ENCODE data around the gene CAMK2A. TPM values are rescaled to one million over a fixed set of nuclear protein-coding genes. Genes with fewer than 3 reads are reported as not detected.

CAMK2A gene
- total RNA-seq, 2 donors from 2014 or later, result 0.05 to 0.61 TPM

DNA sequence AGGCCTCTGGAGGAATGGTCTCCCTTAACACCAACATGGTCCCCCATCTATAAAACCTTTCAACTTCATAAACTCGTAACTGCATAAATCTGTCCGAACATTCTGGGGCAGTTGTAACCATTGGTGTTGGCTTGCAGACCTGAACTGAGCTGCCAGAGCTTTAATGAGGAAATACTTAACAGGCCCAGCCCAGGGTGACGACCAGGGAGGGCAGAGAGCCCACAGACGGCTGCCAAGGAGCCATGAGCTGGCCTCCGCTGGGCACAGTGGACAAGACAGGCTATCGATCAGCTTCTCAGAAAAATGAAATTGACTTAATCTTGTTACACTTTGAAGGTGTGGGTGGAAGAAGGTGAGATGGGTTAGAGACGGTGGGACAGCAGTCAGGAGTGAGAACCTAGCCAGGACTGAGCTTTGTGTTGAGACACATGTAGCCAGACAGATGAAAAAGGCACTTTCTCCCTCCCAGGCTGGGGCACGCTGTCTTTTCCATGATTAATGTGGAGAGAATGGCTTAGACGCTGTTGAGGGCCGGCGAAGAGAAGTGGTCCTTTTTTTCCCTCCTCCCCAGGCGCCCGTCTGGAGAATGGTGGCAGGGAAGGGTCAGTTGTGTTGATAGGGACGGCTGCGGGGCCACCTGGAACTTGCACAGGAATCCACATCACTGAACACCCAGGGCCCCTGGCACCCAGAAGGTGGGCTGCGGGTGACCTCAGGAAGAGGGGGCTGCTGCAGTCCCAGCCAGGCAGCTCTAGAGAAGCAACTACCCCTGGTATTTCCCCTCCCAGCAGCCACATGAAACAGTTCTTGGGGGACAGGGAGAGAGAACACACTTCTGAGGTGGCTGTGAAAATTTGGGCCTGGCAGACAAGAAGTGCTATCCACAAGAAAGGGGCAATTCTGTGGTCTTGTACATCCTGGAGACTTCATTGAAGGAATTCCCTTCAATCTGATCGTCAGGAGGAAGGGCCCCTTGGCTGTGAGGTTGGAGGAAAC is 40.6 kb upstream of the CAMK2A start:
- TF ChIP-seq, protein P1, sequence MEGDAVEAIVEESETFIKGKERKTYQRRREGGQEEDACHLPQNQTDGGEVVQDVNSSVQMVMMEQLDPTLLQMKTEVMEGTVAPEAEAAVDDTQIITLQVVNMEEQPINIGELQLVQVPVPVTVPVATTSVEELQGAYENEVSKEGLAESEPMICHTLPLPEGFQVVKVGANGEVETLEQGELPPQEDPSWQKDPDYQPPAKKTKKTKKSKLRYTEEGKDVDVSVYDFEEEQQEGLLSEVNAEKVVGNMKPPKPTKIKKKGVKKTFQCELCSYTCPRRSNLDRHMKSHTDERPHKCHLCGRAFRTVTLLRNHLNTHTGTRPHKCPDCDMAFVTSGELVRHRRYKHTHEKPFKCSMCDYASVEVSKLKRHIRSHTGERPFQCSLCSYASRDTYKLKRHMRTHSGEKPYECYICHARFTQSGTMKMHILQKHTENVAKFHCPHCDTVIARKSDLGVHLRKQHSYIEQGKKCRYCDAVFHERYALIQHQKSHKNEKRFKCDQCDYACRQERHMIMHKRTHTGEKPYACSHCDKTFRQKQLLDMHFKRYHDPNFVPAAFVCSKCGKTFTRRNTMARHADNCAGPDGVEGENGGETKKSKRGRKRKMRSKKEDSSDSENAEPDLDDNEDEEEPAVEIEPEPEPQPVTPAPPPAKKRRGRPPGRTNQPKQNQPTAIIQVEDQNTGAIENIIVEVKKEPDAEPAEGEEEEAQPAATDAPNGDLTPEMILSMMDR (IDR thresholded peaks at IDR 0.05), result no peak
- H3K9me3 ChIP-seq, result no peaks in the 10 kb centered on the region
- H3K27ac ChIP-seq, result no peak overlapping the region
- H3K4me3 ChIP-seq, result no peak overlapping the region
- no peaks in the 10 kb centered on the region for H3K27me3 ChIP-seq
- no peaks in the 10 kb centered on the region for H3K4me1 ChIP-seq
- no peak overlapping the region for H3K9ac ChIP-seq (ENCODE audit: low read depth in 2 of 2, low read length in 2 of 2)
- intact Hi-C loops (cut with DNase I), result no loop called here
- no peak for DNase-seq
- H3K36me3 ChIP-seq, result no peaks in the 10 kb centered on the region

DNA sequence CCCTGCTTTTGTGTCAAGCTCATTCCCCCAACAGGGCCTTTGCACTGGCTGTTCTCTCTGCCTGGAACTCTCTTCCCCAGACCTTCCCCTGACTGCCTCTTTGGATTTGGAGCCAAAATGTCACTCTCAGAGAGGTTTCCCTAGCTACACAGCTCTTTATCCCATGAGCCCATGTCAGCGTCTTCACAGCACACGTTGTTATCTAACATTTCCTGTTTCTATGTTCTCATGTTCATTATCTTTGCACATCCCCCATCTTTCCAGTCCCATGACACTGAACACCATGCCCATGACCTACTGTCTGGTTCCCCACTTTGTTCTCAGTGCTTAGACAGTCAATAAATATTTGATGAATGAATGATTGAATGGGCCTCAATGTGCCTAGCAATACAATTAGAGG is 39.5 kb upstream of the CAMK2A start:
- Histone ChIP-seq H3K9me3 (no peaks in the 10 kb centered on the region), H3K27ac (no peak overlapping the region), H3K36me3 (no peaks in the 10 kb centered on the region), H3K9ac (ENCODE audit: low read depth in 2 of 2, low read length in 2 of 2) (no peak overlapping the region), H3K4me3 (no peak overlapping the region), H3K4me1 (no peaks in the 10 kb centered on the region), H3K27me3 (no peaks in the 10 kb centered on the region)
- TF ChIP-seq, protein P1 (IDR thresholded peaks at IDR 0.05), result no peak
- intact Hi-C loops (cut with DNase I), result no loop called here
- DNase-seq, result no peak

DNA sequence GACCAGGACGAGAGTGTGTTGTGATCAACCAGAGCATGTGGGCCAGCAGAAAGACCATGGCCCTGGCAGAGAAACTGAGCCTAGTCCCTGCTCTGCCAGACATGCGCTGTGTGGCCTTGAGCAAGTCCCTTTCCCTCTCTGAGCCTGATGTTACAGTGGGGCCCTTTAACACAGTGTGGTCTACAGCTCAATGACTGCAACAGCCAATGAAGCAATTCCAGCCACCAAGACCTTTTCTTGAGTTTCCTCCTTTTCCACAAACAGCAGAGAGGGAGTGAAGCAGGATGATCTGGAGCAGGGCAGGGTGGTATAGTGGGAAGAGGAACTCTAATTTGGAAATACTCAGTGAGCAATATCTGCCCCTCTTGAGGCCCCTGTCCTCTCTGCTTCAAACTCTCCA is 38.9 kb upstream of the CAMK2A start:
- Histone ChIP-seq H3K36me3 (no peaks in the 10 kb centered on the region), H3K9ac (ENCODE audit: low read depth in 2 of 2, low read length in 2 of 2) (no peak overlapping the region), H3K4me3 (no peak overlapping the region), H3K4me1 (no peaks in the 10 kb centered on the region), H3K27me3 (no peaks in the 10 kb centered on the region), H3K27ac (no peak overlapping the region), H3K9me3 (no peaks in the 10 kb centered on the region)
- no peak for DNase-seq
- intact Hi-C loops (cut with DNase I), result no loop called here
- TF ChIP-seq, protein P1 (IDR thresholded peaks at IDR 0.05), result no peak

DNA sequence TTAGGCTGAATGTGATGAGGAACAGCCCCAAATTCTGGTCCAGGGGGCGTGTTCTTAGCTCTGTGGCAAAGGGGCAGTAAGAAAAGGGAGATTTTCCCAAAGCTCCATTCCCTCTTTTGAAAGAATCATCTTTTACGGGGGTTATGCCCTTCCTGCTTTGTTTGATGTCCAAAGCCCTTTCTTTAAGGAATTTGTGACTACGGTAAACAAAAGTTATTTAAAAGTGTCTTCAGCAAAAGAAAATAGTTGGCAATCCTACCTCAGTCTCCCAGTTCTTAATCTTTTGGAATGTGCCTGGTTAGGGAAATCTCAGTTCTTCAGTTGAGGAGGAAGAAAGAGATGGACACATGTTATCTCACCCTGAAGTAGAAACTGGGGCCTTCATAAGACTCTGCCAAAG is 37.6 kb upstream of the CAMK2A start:
- no peak overlapping the region for H3K9ac ChIP-seq (ENCODE audit: low read depth in 2 of 2, low read length in 2 of 2)
- TF ChIP-seq, protein P1 (IDR thresholded peaks at IDR 0.05), result no peak

DNA sequence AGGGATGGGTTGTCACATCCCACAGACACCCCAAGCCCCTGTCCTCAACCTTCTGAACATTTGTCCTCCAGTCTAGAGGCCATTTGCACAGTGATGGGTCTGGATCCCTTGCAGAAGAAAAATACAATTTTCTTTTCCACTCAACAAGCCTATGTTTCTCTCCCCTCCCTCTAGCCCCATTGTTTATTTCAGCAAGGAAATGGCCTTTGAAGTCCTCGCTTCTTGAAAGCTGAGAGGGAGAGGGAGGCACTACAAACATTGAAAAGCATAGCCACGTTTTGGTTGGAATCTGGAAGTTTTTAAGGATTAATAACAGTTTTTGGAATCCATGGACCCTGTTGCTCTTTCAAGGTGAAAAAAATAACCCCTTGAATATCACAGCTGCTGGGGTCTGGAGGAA is 37.1 kb upstream of the CAMK2A start:
- intact Hi-C loops (cut with DNase I), result no loop called here
- TF ChIP-seq, protein P1 (IDR thresholded peaks at IDR 0.05), result no peak
- Histone ChIP-seq H3K27ac (no peak overlapping the region), H3K36me3 (no peaks in the 10 kb centered on the region), H3K27me3 (no peaks in the 10 kb centered on the region), H3K9me3 (no peaks in the 10 kb centered on the region), H3K9ac (ENCODE audit: low read depth in 2 of 2, low read length in 2 of 2) (no peak overlapping the region), H3K4me3 (no peak overlapping the region), H3K4me1 (no peaks in the 10 kb centered on the region)
- DNase-seq, result no peak

More for the DNA sequence above, 37.6 kb upstream of the CAMK2A start:
- H3K9me3 ChIP-seq, result no peaks in the 10 kb centered on the region
- H3K36me3 ChIP-seq, result no peaks in the 10 kb centered on the region
- DNase-seq, result no peak
- no peak overlapping the region for H3K27ac ChIP-seq
- H3K4me1 ChIP-seq, result no peaks in the 10 kb centered on the region
- H3K4me3 ChIP-seq, result no peak overlapping the region
- H3K27me3 ChIP-seq, result no peaks in the 10 kb centered on the region
- intact Hi-C loops (cut with DNase I), result no loop called here

All from colonic mucosa (tissue), 4 donors.